ENCODE measurements around the gene CLK2.

- TF ChIP-seq CTCF (conservative IDR thresholded peaks at IDR 0.05) (no peak), EZH2 (IDR thresholded peaks at IDR 0.05; ENCODE audit: low read depth) (no peak)
These were observed 23.4 kb upstream of the CLK2 start for GRCh38 chr1:155296661-155297060.
